ENCODE data around the gene AGPAT3.

Gene AGPAT3

DNA sequence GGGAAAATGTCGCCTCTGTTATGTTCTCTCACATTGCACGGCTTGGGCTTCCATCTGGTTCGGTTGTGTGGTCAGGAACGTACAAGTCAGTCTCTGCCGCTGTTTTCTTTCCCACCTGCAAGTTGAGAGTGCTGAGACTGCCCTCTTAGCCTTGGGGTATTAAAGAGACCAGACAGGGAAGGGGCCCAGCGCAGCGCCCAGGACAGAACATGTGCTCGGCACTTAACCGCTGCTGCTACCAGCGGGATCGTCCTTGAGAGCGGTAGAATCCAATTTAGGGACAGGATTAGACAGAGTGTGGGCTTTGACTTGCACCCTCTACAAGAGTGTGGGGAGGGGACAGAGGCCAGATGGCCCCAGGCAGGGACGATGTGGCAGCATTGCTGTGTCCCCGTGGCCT lies 17.7 kb upstream of the AGPAT3 start:
- DNase-seq = no peak
- no peak overlapping the region for H3K4me3 ChIP-seq (ENCODE audit: low read depth, low read length)
- no peaks in the 10 kb centered on the region for H3K27me3 ChIP-seq (replicated peaks)
- TF ChIP-seq, protein P1, sequence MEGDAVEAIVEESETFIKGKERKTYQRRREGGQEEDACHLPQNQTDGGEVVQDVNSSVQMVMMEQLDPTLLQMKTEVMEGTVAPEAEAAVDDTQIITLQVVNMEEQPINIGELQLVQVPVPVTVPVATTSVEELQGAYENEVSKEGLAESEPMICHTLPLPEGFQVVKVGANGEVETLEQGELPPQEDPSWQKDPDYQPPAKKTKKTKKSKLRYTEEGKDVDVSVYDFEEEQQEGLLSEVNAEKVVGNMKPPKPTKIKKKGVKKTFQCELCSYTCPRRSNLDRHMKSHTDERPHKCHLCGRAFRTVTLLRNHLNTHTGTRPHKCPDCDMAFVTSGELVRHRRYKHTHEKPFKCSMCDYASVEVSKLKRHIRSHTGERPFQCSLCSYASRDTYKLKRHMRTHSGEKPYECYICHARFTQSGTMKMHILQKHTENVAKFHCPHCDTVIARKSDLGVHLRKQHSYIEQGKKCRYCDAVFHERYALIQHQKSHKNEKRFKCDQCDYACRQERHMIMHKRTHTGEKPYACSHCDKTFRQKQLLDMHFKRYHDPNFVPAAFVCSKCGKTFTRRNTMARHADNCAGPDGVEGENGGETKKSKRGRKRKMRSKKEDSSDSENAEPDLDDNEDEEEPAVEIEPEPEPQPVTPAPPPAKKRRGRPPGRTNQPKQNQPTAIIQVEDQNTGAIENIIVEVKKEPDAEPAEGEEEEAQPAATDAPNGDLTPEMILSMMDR (IDR thresholded peaks at IDR 0.05; ENCODE audit: low read depth, low read length, missing control alignments) = no peak
- H3K27ac ChIP-seq = no peak overlapping the region
- H3K36me3 ChIP-seq (replicated peaks) = no peaks in the 10 kb centered on the region
- in situ Hi-C loops (cut with HindIII; ENCODE audit: low pct_ligation_motif_present, low sequenced_read_pairs) = no loop called here

DNA sequence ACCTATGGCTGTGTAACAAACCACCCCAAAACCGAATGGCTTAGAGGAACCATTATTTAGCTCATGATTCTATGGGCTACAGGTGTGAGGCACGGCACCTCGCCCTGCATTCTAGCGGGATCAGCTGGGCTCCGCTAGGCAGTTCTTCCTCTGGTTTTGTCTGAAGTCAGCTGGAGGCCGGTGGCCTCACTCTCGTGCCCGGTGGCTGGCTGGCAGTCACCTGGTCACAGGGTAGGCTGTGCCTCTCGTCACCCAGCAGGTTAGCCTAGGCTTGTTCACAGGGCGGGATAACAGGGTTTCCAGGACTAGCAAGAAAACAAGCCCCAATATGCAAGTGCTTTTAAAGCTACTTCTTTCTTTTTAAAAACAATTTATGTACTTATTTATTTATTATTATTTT lies 16.3 kb upstream of the AGPAT3 start:
- no peak overlapping the region for H3K4me3 ChIP-seq (ENCODE audit: low read depth, low read length)
- DNase-seq = no peak
- TF ChIP-seq, protein P1 (IDR thresholded peaks at IDR 0.05; ENCODE audit: low read depth, low read length, missing control alignments) = no peak
- in situ Hi-C loops (cut with HindIII; ENCODE audit: low pct_ligation_motif_present, low sequenced_read_pairs) = no loop called here
- H3K27me3 ChIP-seq (replicated peaks) = no peaks in the 10 kb centered on the region
- H3K27ac ChIP-seq = no peak overlapping the region
- H3K36me3 ChIP-seq (replicated peaks) = no peaks in the 10 kb centered on the region

DNA sequence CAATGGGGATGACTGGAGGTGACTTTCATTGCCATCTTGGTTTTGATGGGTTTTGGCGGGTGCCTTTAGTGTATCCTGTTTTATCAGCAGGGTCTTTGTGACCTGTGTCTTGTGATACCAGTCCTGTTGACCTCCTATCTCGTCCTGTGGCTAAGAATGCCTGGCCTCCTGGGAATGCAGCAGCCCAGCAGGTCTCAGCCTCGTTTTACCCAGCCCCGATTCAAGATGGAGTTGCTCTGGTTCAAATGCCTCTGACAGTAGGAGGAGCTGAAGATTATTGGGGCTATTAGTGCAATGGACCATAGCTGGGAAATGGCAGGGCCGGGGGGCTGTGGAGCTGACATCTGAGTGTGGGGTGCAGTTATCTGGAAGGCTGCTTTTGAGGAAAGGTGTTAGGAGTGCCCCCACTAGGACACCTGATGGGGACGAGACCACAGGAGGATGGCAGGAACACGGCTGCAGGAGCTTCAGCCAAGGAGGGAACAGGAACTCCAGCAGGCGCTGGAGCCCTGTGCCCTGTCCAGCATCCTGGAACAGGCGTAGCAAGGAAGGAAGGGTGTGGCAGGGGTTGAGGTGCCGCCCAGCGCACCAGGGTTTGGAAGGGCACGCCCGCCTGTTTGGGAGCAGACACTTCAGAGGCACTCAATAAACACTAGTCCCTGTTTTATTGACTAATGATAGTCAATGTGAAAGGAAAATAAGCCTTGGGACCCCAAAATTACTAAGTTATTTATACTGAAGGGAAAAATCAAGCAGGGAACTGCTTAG lies 15.3 kb upstream of the AGPAT3 start:
- in situ Hi-C loops (cut with HindIII; ENCODE audit: low pct_ligation_motif_present, low sequenced_read_pairs) = no loop called here
- H3K4me3 ChIP-seq (ENCODE audit: low read depth, low read length) = no peak overlapping the region
- H3K27me3 ChIP-seq (replicated peaks) = no peaks in the 10 kb centered on the region
- TF ChIP-seq, protein P1 (IDR thresholded peaks at IDR 0.05; ENCODE audit: low read depth, low read length, missing control alignments) = no peak
- no peaks in the 10 kb centered on the region for H3K36me3 ChIP-seq (replicated peaks)
- no peak overlapping the region for H3K27ac ChIP-seq
- no peak for DNase-seq

DNA sequence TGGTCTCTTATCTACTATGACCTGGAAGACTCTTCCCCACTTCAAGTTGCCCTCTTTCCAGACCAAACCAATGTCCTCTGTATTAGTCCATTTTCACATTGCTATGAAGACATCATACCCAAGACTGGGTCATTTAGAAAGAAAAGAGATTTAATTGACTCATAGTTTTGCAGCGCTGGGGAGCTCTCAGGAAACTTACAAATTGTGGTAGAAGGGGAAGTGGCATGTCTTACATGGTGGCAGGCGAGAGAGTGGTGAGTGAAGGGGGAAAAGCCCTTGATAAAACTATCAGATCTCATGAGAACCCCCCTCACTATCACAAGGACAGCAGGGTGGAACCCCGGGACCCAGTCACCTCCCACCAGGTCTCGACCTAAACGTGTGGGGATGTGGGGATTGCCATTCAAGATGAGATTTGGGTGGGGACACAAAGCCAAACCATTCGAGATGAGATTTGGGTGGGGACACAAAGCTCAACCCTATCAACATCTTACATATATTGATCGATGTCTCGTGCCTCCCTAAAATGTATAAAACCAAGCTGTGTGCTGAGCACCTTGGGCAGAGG lies 14.2 kb upstream of the AGPAT3 start:
- Histone ChIP-seq H3K27ac (no peak overlapping the region), H3K27me3 (replicated peaks) (no peaks in the 10 kb centered on the region), H3K36me3 (replicated peaks) (no peaks in the 10 kb centered on the region), H3K4me3 (ENCODE audit: low read depth, low read length) (no peak overlapping the region)
- no peak for DNase-seq
- TF ChIP-seq, protein P1 (IDR thresholded peaks at IDR 0.05; ENCODE audit: low read depth, low read length, missing control alignments) = no peak
- in situ Hi-C loops (cut with HindIII; ENCODE audit: low pct_ligation_motif_present, low sequenced_read_pairs) = no loop called here

DNA sequence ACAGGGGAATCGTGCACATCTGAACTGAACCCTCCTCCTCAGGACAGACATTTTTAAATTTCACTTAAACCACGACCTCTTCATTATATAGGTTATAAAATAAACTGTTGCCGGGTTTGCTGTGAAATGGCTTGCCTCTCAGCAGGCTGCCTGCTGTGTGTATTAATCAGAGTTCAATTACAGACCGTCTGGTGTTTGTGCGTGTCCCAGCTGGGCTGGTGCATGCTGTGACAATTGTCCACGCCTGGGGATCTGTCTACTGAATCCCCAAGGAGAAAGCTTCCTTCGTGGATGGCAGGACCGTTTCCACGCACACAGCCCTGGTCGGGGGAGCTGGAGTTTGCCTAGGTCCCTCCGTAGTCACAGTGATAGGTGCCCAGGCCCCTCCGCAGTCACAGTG lies 13.4 kb upstream of the AGPAT3 start:
- no peaks in the 10 kb centered on the region for H3K27me3 ChIP-seq (replicated peaks)
- H3K4me3 ChIP-seq (ENCODE audit: low read depth, low read length) = no peak overlapping the region
- DNase-seq = no peak
- no peaks in the 10 kb centered on the region for H3K36me3 ChIP-seq (replicated peaks)
- in situ Hi-C loops (cut with HindIII; ENCODE audit: low pct_ligation_motif_present, low sequenced_read_pairs) = no loop called here
- H3K27ac ChIP-seq = no peak overlapping the region
- TF ChIP-seq, protein P1 (IDR thresholded peaks at IDR 0.05; ENCODE audit: low read depth, low read length, missing control alignments) = no peak
